WTC11 (cell line): ENCODE data around the gene SND1. TPM values are rescaled to one million over a fixed set of nuclear protein-coding genes. Genes with fewer than 3 reads are reported as not detected.

Experiments used
- ATAC-seq: fragments of 200-7000 bp; cut with Tn5 transposase; 2 replicates; pipeline ENCODE4 v1.10.0; 2021; ENCODE audit warnings: mild to moderate bottlenecking, moderate library complexity
- CTCF ChIA-PET: fragments of 300-600 bp; sonication (Branson Sonifier 250); formaldehyde crosslinking; loops from one replicate; lab custom pipeline; 2021; ENCODE audit warnings: antibody characterized with exemption; lab: Charles Lee
- POLR2A ChIA-PET: fragments of 350-600 bp; sonication (Branson Sonifier 250); formaldehyde crosslinking; loops from one replicate; lab custom pipeline; 2021; ENCODE audit warnings: antibody characterized with exemption; lab: Charles Lee
- DNase-seq: peaks from one replicate; pipeline ENCODE4 v3.0.0; 2021; ENCODE audit warnings: low spot score
- H3K27ac Mint-ChIP-seq: 2 replicates; pipeline ENCODE4 v1.8.0; 2021; ENCODE audit warnings: mixed read lengths
- H3K27me3 Mint-ChIP-seq: 2 replicates; pipeline ENCODE4 v1.8.0; 2021; ENCODE audit warnings: low read depth, mild to moderate bottlenecking, moderate library complexity, mixed read lengths
- H3K36me3 Mint-ChIP-seq: 2 replicates; pipeline ENCODE4 v1.8.0; 2021; ENCODE audit warnings: mixed read lengths
- H3K4me1 Mint-ChIP-seq: 2 replicates; pipeline ENCODE4 v1.8.0; 2022; ENCODE audit warnings: mixed read lengths
- H3K4me3 Mint-ChIP-seq: 2 replicates; pipeline ENCODE4 v1.8.0; 2021; ENCODE audit warnings: mild to moderate bottlenecking, moderate library complexity, mixed read lengths
- H3K9me3 Mint-ChIP-seq: 2 replicates; pipeline ENCODE4 v1.8.0; 2021; ENCODE audit warnings: mixed read lengths
- ELF4 ChIP-seq: sonication (generic); formaldehyde crosslinking; IDR thresholded peaks from 2 replicates; pipeline ENCODE4 v1.8.1; 2022; ENCODE audit warnings: low read depth, mild to moderate bottlenecking, moderate library complexity, missing genetic modification reagents
- ETV6 ChIP-seq: sonication (generic); formaldehyde crosslinking; IDR thresholded peaks from 2 replicates; pipeline ENCODE4 v1.8.1; 2022; ENCODE audit warnings: mild to moderate bottlenecking, missing genetic modification reagents
- GABPB1 ChIP-seq: sonication (generic); formaldehyde crosslinking; IDR thresholded peaks from 2 replicates; pipeline ENCODE4 v1.8.1; 2023; ENCODE audit warnings: mild to moderate bottlenecking, missing genetic modification reagents
- GTF2I ChIP-seq: fragments of 250-450 bp; sonication (Bioruptor Pico); conservative IDR thresholded peaks from 2 replicates; pipeline ENCODE4 v1.4.0; 2021; ENCODE audit warnings: mild to moderate bottlenecking
- JAZF1 ChIP-seq: fragments of 250-450 bp; sonication (Bioruptor Pico); IDR thresholded peaks from 2 replicates; pipeline ENCODE4 v1.9.0; 2021; ENCODE audit warnings: moderate library complexity, mild to moderate bottlenecking, inconsistent platforms
- NFE2L1 ChIP-seq: sonication (generic); formaldehyde crosslinking; IDR thresholded peaks from 2 replicates; pipeline ENCODE4 v1.8.1; 2023; ENCODE audit warnings: missing genetic modification reagents
- NFYB ChIP-seq: sonication (generic); formaldehyde crosslinking; conservative IDR thresholded peaks from 2 replicates; pipeline ENCODE4 v1.8.0; 2022; ENCODE audit warnings: low read depth, missing genetic modification reagents
- OVOL2 ChIP-seq: fragments of 250-450 bp; sonication (Bioruptor Pico); IDR thresholded peaks from 2 replicates; pipeline ENCODE4 v1.9.0; 2021; ENCODE audit warnings: mild to moderate bottlenecking, borderline replicate concordance
- RELA ChIP-seq: sonication (generic); formaldehyde crosslinking; IDR thresholded peaks from 2 replicates; pipeline ENCODE4 v1.8.1; 2022; ENCODE audit warnings: missing genetic modification reagents, mild to moderate bottlenecking, borderline replicate concordance
- SMAD4 ChIP-seq: sonication (generic); formaldehyde crosslinking; IDR thresholded peaks from 2 replicates; pipeline ENCODE4 v1.8.0; 2022; ENCODE audit warnings: mild to moderate bottlenecking, missing genetic modification reagents
- ZNF138 ChIP-seq: sonication (generic); formaldehyde crosslinking; conservative IDR thresholded peaks from 2 replicates; pipeline ENCODE4 v1.8.1; 2022; ENCODE audit warnings: mild to moderate bottlenecking, moderate library complexity, missing genetic modification reagents
- total RNA-seq: library from RNA; stranded (reverse); gene quantifications from 3 replicates; pipeline ENCODE4 v1.2.3, GENCODE V29; 2021
- TF ChIP-seq, protein P1 (sequence below): sonication (generic); formaldehyde crosslinking; IDR thresholded peaks from 2 replicates; pipeline ENCODE4 v1.8.0; 2023; ENCODE audit warnings: mild to moderate bottlenecking, missing genetic modification reagents
- TF ChIP-seq, protein P2 (sequence below): fragments of 250-450 bp; sonication (Bioruptor Pico); IDR thresholded peaks from 2 replicates; pipeline ENCODE4 v1.9.0; 2021; ENCODE audit warnings: mild to moderate bottlenecking
- TF ChIP-seq, protein P3 (sequence below): sonication (generic); formaldehyde crosslinking; IDR thresholded peaks from 2 replicates; pipeline ENCODE4 v1.8.0; 2022; ENCODE audit warnings: mild to moderate bottlenecking, missing genetic modification reagents
- TF ChIP-seq, protein P4 (sequence below): sonication (generic); formaldehyde crosslinking; IDR thresholded peaks from 2 replicates; pipeline ENCODE4 v1.8.0; 2022; ENCODE audit warnings: mild to moderate bottlenecking, missing genetic modification reagents
- TF ChIP-seq, protein P5 (sequence below): fragments of 250-450 bp; sonication (Bioruptor Pico); IDR thresholded peaks from 2 replicates; pipeline ENCODE4 v1.9.0; 2021; ENCODE audit warnings: moderate library complexity, mild to moderate bottlenecking, inconsistent platforms, borderline replicate concordance
- TF ChIP-seq, protein P6 (sequence below): fragments of 250-450 bp; sonication (Bioruptor Pico); conservative IDR thresholded peaks from 2 replicates; pipeline ENCODE4 v1.9.0; 2021; ENCODE audit warnings: mild to moderate bottlenecking
- TF ChIP-seq, protein P7 (sequence below): fragments of 200-600 bp; IDR thresholded peaks from 2 replicates; pipeline ENCODE4 v1.8.0; 2022; ENCODE audit warnings: antibody characterized with exemption
- TF ChIP-seq, protein P8 (sequence below): fragments of 250-450 bp; sonication (Bioruptor Pico); IDR thresholded peaks from 2 replicates; pipeline ENCODE4 v2.1.2; 2022; ENCODE audit warnings: mild to moderate bottlenecking, moderate library complexity

SND1 gene
- total RNA-seq, 1 experiment from 2014 or later: 261 TPM

DNA sequence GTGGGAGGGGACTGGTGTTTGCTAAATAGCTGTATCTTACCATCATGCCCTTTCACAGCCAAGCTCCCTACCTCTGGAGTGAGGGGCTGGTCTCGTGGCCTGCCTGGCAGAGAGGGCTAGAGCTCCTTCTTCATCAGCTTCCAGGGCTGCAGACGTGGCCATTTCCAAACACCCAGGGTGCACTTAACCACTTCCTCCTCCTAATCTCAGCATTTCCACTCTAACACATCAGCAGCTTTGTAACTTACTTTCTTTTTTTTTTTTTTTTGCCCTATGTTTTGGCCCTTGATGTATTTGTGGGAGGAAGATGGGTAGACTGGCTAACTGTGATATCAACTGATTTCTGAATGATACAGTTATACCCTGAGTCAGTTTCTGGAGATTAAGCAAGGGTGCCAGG, 351.8 kb downstream of the SND1 start:
- ATAC-seq: no peak
- Mint-ChIP-seq H3K27me3 (no peaks in the 10 kb centered on the region), H3K4me1 (no peaks in the 10 kb centered on the region), H3K9me3 (no peaks in the 10 kb centered on the region), H3K36me3 (no peaks in the 10 kb centered on the region), H3K27ac (no peak overlapping the region), H3K4me3 (no peak overlapping the region)
- DNase-seq: no peak
- CTCF ChIA-PET: no interaction called here
- POLR2A ChIA-PET: no interaction called here
- TF ChIP-seq RELA (no peak), ETV6 (CRISPR knock-in tag) (no peak)
- TF ChIP-seq, protein P1, sequence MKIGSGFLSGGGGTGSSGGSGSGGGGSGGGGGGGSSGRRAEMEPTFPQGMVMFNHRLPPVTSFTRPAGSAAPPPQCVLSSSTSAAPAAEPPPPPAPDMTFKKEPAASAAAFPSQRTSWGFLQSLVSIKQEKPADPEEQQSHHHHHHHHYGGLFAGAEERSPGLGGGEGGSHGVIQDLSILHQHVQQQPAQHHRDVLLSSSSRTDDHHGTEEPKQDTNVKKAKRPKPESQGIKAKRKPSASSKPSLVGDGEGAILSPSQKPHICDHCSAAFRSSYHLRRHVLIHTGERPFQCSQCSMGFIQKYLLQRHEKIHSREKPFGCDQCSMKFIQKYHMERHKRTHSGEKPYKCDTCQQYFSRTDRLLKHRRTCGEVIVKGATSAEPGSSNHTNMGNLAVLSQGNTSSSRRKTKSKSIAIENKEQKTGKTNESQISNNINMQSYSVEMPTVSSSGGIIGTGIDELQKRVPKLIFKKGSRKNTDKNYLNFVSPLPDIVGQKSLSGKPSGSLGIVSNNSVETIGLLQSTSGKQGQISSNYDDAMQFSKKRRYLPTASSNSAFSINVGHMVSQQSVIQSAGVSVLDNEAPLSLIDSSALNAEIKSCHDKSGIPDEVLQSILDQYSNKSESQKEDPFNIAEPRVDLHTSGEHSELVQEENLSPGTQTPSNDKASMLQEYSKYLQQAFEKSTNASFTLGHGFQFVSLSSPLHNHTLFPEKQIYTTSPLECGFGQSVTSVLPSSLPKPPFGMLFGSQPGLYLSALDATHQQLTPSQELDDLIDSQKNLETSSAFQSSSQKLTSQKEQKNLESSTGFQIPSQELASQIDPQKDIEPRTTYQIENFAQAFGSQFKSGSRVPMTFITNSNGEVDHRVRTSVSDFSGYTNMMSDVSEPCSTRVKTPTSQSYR: no peak
- TF ChIP-seq, protein P2, sequence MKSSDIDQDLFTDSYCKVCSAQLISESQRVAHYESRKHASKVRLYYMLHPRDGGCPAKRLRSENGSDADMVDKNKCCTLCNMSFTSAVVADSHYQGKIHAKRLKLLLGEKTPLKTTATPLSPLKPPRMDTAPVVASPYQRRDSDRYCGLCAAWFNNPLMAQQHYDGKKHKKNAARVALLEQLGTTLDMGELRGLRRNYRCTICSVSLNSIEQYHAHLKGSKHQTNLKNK (CRISPR knock-in tag): no peak
- TF ChIP-seq, all 79 proteins: peak for 0

DNA sequence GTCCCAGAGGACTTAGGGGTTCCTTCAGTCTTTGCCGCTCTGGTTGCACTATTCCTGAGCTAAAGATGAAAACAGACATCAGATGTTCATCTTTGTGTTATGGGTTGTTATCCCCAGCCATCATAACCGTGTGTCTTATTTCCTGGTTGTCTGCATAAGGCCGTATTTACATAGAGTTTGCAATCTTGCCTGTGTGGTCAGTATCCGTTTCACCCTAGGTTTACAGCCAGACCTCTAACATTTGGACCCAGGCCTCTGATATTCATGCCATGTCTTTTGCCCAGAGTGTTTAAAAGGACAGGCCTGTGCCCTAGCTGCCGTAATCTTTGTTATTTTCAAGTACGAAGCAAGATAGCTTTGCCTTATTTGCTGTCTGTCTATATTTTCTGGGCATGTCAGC, 352.6 kb downstream of the SND1 start:
- Mint-ChIP-seq H3K9me3 (no peaks in the 10 kb centered on the region), H3K27ac (no peak overlapping the region), H3K4me3 (no peak overlapping the region), H3K36me3 (no peaks in the 10 kb centered on the region), H3K4me1 (no peaks in the 10 kb centered on the region; the same call in none of the 2 replicates), H3K27me3 (no peaks in the 10 kb centered on the region)
- no peak for ATAC-seq
- DNase-seq: no peak
- POLR2A ChIA-PET: no interaction called here
- TF ChIP-seq NFE2L1 (CRISPR knock-in tag): no peak
- no peak for TF ChIP-seq ELF4
- CTCF ChIA-PET: interaction anchor here (1.6 kb wide), 1 partner anchor 14 kb away, joined by 6 read pairs; no protein-coding TSS in a partner anchor

DNA sequence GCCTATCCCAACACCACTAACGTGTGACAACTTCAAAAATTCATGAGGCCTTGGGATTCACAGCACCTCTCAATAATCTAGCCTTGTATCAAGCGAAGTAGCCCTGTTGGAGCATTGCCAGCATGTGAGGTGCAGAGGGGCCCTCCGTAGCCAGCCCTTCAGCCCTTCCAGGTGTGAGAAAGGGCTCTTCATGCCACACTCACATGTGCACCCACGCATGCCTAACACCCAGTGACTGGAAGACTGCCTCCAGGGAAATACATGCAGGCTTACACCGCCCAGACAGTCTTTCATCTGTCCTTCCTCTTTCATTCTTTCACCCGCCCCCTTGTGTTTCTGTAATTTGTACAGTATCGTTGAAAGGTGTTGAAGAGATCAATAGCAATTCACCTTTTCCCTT, 353.1 kb downstream of the SND1 start:
- ATAC-seq (no peak; the same call in 1 of the 2 replicates), DNase-seq (no peak)
- Mint-ChIP-seq H3K27ac (no peak overlapping the region; the same call in 1 of the 2 replicates), H3K27me3 (no peaks in the 10 kb centered on the region), H3K4me3 (no peak overlapping the region), H3K36me3 (no peaks in the 10 kb centered on the region), H3K9me3 (no peaks in the 10 kb centered on the region), H3K4me1 (peaks cover 2% of the 10 kb centered on the region)
- ChIA-PET CTCF (interaction anchor here (1.6 kb wide), 1 partner anchor 14 kb away, joined by 6 read pairs; no protein-coding TSS in a partner anchor), POLR2A (no interaction called here)
- TF ChIP-seq, protein P3, sequence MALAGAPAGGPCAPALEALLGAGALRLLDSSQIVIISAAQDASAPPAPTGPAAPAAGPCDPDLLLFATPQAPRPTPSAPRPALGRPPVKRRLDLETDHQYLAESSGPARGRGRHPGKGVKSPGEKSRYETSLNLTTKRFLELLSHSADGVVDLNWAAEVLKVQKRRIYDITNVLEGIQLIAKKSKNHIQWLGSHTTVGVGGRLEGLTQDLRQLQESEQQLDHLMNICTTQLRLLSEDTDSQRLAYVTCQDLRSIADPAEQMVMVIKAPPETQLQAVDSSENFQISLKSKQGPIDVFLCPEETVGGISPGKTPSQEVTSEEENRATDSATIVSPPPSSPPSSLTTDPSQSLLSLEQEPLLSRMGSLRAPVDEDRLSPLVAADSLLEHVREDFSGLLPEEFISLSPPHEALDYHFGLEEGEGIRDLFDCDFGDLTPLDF (CRISPR knock-in tag): no peak
- TF ChIP-seq, protein P4, sequence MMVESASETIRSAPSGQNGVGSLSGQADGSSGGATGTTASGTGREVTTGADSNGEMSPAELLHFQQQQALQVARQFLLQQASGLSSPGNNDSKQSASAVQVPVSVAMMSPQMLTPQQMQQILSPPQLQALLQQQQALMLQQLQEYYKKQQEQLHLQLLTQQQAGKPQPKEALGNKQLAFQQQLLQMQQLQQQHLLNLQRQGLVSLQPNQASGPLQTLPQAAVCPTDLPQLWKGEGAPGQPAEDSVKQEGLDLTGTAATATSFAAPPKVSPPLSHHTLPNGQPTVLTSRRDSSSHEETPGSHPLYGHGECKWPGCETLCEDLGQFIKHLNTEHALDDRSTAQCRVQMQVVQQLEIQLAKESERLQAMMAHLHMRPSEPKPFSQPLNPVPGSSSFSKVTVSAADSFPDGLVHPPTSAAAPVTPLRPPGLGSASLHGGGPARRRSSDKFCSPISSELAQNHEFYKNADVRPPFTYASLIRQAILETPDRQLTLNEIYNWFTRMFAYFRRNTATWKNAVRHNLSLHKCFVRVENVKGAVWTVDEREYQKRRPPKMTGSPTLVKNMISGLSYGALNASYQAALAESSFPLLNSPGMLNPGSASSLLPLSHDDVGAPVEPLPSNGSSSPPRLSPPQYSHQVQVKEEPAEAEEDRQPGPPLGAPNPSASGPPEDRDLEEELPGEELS: no peak
- TF ChIP-seq, protein P5, sequence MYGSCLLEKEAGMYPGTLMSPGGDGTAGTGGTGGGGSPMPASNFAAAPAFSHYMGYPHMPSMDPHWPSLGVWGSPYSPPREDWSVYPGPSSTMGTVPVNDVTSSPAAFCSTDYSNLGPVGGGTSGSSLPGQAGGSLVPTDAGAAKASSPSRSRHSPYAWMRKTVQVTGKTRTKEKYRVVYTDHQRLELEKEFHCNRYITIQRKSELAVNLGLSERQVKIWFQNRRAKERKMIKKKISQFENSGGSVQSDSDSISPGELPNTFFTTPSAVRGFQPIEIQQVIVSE (CRISPR knock-in tag): no peak
- TF ChIP-seq ETV6 (CRISPR knock-in tag) (no peak), NFYB (CRISPR knock-in tag) (no peak), GTF2I (CRISPR knock-in tag) (no peak), JAZF1 (CRISPR knock-in tag) (no peak), SMAD4 (CRISPR knock-in tag) (no peak), GABPB1 (no peak), OVOL2 (no peak), ZNF138 (CRISPR knock-in tag) (no peak)
- TF ChIP-seq, protein P6, sequence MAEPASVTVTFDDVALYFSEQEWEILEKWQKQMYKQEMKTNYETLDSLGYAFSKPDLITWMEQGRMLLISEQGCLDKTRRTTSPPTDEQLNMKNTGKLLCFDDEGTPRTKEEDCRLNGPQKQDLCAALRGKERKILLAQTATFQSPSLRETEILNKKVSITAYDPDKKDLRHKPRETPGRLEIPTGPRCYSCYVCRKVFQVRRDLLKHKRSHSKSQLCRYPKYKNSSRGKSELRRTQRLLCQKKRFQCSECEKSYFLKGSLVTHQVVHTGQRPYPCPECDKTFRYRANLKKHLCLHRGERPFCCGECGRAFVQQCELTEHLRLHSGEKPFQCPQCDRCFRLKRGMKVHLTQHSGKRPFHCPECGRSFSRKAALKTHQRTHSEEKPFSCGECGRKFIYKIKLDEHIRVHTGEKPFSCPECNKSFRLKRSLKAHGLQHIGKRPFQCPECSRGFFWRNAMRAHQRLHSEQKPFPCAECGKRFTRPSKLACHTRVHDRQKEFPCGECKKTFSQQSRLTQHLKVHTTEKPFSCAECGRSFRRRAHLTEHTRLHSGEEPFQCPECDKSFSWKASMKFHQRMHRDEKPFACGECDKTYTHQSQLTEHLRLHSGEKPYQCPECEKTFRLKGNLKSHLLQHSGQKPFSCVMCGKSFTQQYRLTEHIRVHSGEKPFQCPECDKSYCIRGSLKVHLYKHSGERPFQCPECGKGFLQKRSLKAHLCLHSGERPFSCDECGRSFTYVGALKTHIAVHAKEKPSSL (CRISPR knock-in tag): no peak
- TF ChIP-seq, protein P7, sequence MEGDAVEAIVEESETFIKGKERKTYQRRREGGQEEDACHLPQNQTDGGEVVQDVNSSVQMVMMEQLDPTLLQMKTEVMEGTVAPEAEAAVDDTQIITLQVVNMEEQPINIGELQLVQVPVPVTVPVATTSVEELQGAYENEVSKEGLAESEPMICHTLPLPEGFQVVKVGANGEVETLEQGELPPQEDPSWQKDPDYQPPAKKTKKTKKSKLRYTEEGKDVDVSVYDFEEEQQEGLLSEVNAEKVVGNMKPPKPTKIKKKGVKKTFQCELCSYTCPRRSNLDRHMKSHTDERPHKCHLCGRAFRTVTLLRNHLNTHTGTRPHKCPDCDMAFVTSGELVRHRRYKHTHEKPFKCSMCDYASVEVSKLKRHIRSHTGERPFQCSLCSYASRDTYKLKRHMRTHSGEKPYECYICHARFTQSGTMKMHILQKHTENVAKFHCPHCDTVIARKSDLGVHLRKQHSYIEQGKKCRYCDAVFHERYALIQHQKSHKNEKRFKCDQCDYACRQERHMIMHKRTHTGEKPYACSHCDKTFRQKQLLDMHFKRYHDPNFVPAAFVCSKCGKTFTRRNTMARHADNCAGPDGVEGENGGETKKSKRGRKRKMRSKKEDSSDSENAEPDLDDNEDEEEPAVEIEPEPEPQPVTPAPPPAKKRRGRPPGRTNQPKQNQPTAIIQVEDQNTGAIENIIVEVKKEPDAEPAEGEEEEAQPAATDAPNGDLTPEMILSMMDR: no peak
- TF ChIP-seq, protein P8, sequence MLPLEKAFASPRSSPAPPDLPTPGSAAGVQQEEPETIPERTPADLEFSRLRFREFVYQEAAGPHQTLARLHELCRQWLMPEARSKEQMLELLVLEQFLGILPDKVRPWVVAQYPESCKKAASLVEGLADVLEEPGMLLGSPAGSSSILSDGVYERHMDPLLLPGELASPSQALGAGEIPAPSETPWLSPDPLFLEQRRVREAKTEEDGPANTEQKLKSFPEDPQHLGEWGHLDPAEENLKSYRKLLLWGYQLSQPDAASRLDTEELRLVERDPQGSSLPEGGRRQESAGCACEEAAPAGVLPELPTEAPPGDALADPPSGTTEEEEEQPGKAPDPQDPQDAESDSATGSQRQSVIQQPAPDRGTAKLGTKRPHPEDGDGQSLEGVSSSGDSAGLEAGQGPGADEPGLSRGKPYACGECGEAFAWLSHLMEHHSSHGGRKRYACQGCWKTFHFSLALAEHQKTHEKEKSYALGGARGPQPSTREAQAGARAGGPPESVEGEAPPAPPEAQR (CRISPR knock-in tag): no peak
